Heart right ventricle (tissue), 16 donors: ENCODE results near the gene E2F3. TPM values are rescaled to one million over a fixed set of nuclear protein-coding genes. Genes with fewer than 3 reads are reported as not detected.

Source experiments
- ATAC-seq, 8 donors: fragments of 200-7000 bp; cut with Tn5 transposase; one replicate each; pipeline ENCODE4 v1.9.1; 2020; ENCODE audit warnings: mild to moderate bottlenecking in 8 of 8, moderate library complexity in 8 of 8, moderate number of reproducible peaks in 1 of 8
- DNase-seq, 2 donors: peaks; one replicate each; pipeline ENCODE4 v3.0.0-alpha.2; 2020
- H3K27ac ChIP-seq, 10 donors: fragments of 200-600 bp; sonication (generic) in 2 of 10; one replicate each; pipeline versions ENCODE4 v1.5.0 to v1.8.0; 2020 to 2022; ENCODE audit warnings: mild to moderate bottlenecking in 3 of 10
- H3K27me3 ChIP-seq, 7 donors: fragments of 200-600 bp; one replicate each; pipeline ENCODE4 v1.8.0; 2021 to 2022; ENCODE audit warnings: mild to moderate bottlenecking in 2 of 7
- H3K36me3 ChIP-seq, 9 donors: fragments of 200-600 bp; sonication (generic) in 1 of 9; one replicate each; pipeline versions ENCODE4 v1.5.0 to v1.8.0; 2020 to 2022; ENCODE audit warnings: mild to moderate bottlenecking in 2 of 9
- H3K4me1 ChIP-seq, 9 donors: fragments of 200-600 bp; sonication (generic) in 1 of 9; one replicate each; pipeline versions ENCODE4 v1.5.0 to v1.8.0; 2020 to 2022; ENCODE audit warnings: mild to moderate bottlenecking in 4 of 9
- H3K4me3 ChIP-seq, 10 donors: fragments of 200-600 bp; sonication (generic) in 2 of 10; one replicate each; pipeline versions ENCODE4 v1.5.0 to v1.8.0; 2020 to 2022; ENCODE audit warnings: mild to moderate bottlenecking in 7 of 10, moderate library complexity in 2 of 10
- H3K9me3 ChIP-seq, 11 donors: fragments of 200-600 bp in 10 of 11; sonication (generic) in 2 of 11; one replicate each; pipeline versions ENCODE4 v1.5.0 to v1.8.0; 2013 to 2022; ENCODE audit warnings: mild to moderate bottlenecking in 2 of 11, control low read depth in 1 of 11, moderate library complexity in 1 of 11
- WGBS, 2 donors: extraction: QIAGEN DNeasy Blood & Tissue Kit; methylation state at CpG; one replicate each; pipeline ENCODE4 v1.1.7; 2013; ENCODE audit warnings: inconsistent platforms in 1 of 2; 5-methylcytosine and 5-hydroxymethylcytosine counted together
- intact Hi-C, 10 donors: fragments of 100-400 bp; cut with DNase I; formaldehyde crosslinking; loops; one replicate each; pipeline versions ENCODE4 v1.11.1 to v1.14.2; 2022
- polyA plus RNA-seq, 2 donors: library from polyadenylated mRNA; stranded (reverse); fragments of 200-250 nt; gene quantifications; one replicate each; pipeline ENCODE4 v1.2.3, GENCODE V29; 2013
- total RNA-seq, 10 donors: library from RNA; stranded (reverse); fragmentation: NEBNext Ultra II Directional in 3 of 10; extraction: Animal tissue kit (Norgen Biotek cat#: 25700) in 3 of 10; gene quantifications; one replicate each; pipeline versions ENCODE4 v1.2.1 to v1.2.4, GENCODE V29; 2021 to 2023
- TF ChIP-seq, protein P1 (sequence below), 9 donors: fragments of 200-600 bp; sonication (generic) in 2 of 9; IDR thresholded peaks; one replicate each; pipeline versions ENCODE4 v1.5.0 to v1.8.0; 2021 to 2022; ENCODE audit warnings: antibody characterized with exemption in 9 of 9, mild to moderate bottlenecking in 5 of 9, moderate library complexity in 1 of 9
- donor health status: Arrhythmogenic right ventricular cardiomyopathy.
- donor health status: ischemic (EF 13 %, LVEDD 7.1; RV severe dilation, severe dysfunction).
- donor health status: healthy with polysubstance abuse.
- donor health status: DM: no; HTN: yes; CAD: no.
- donor health status: DM: no; HTN: no; CAD: no.
- donor health status: ischemic (EF 25% LVEDD 6.9; RV normal size, moderate dysfunction).
- donor health status: ischemic (EF 25% LVEDD 5.7; RV mildly dilated, moderate dysfunction).
- donor health status: healthy.
- donor health status: DM: yes; HTN: yes; CAD: no.
- donor health status: Ischemic cardiomyopathy.
- donor health status: ischemic (EF 35%, LVEDD 5.7; RV mildly dilated, moderate dysfunction).
- donor health status: nonischemic (EF 11% LVEDD 7.7; RV severe dilation, severe dysfunction).
- donor health status: DM: yes; HTN: yes; CAD: no.
- donor health status: PGD.
- donor health status: ischemic (EF 29% LVEDD 5.4; RV normal size, mild dysfunction).
- donor health status: nonischemic (EF 23%, LVEDD 6.1; RV moderate dilation, normal function).

E2F3 gene
- total and polyA plus RNA-seq, 12 donors, result 2.5 to 11.9 (median 7.3) TPM

DNA sequence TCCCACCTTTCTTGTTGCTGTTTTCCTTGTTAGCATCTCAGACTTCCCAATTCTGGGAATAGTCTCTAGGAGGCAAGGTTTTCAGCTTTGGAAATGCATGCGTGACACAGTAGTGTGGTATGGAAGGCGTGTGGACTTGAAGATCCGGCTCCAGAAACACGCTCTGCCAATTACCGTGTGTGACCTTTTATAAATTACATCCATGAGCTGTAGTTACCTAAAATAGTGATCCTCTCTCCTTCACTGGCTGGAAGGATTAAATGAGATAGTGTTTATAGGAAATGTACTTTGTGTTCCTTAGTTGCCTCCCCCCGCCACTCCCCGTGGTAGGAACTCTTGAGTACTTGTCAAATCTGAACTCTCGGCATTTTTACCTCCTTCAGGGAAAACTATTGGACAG is 13.0 kb downstream of the E2F3 start:
- Histone ChIP-seq H3K27me3 (no peaks in the 10 kb centered on the region), H3K4me1 (peaks cover 0 to 72% (median 5%) of the 10 kb centered on the region in 9 donors), H3K4me3 (no peak overlapping the region), H3K9me3 (no peaks in the 10 kb centered on the region), H3K27ac (no peak overlapping the region), H3K36me3 (peaks cover 0 to 8% (median 0%) of the 10 kb centered on the region in 9 donors)
- ATAC-seq, result peak in 1 of 8 donors; percentile 51
- TF ChIP-seq, protein P1, sequence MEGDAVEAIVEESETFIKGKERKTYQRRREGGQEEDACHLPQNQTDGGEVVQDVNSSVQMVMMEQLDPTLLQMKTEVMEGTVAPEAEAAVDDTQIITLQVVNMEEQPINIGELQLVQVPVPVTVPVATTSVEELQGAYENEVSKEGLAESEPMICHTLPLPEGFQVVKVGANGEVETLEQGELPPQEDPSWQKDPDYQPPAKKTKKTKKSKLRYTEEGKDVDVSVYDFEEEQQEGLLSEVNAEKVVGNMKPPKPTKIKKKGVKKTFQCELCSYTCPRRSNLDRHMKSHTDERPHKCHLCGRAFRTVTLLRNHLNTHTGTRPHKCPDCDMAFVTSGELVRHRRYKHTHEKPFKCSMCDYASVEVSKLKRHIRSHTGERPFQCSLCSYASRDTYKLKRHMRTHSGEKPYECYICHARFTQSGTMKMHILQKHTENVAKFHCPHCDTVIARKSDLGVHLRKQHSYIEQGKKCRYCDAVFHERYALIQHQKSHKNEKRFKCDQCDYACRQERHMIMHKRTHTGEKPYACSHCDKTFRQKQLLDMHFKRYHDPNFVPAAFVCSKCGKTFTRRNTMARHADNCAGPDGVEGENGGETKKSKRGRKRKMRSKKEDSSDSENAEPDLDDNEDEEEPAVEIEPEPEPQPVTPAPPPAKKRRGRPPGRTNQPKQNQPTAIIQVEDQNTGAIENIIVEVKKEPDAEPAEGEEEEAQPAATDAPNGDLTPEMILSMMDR (IDR thresholded peaks at IDR 0.05), result no peak
- no peak for DNase-seq
- intact Hi-C loops, result no loop called here
- WGBS, 2 donors, result 90 to 94% methylated on average over 8 of the region's 8 CpGs

DNA sequence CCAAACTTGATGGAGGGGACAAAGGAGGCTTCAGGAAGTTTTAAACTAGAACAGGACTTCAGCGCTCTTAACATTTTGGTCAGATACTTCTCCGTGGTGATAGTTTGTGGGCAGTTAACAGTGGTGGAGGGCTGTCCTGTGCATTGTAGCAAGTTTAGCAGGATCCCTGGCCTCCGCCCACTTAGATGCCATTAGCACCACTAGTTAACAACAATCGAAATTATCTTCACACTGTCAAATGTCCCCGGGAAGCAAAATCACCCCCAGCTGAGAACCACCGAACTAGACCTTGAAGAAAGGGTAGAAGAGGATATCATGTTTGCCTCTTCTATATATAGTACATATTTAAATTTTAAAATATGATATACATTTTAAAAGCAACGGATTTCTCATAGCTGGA is 13.6 kb downstream of the E2F3 start:
- Histone ChIP-seq H3K4me3 (no peak overlapping the region), H3K27ac (no peak overlapping the region), H3K9me3 (no peaks in the 10 kb centered on the region), H3K4me1 (peaks cover 0 to 72% (median 0%) of the 10 kb centered on the region in 9 donors), H3K36me3 (peaks cover 0 to 8% (median 0%) of the 10 kb centered on the region in 9 donors), H3K27me3 (no peaks in the 10 kb centered on the region)
- TF ChIP-seq, protein P1 (IDR thresholded peaks at IDR 0.05), result no peak
- DNase-seq (no peak), ATAC-seq (no peak)
- intact Hi-C loops, result no loop called here
- WGBS, 2 donors, result 75 to 84% methylated on average over 7 of the region's 7 CpGs

DNA sequence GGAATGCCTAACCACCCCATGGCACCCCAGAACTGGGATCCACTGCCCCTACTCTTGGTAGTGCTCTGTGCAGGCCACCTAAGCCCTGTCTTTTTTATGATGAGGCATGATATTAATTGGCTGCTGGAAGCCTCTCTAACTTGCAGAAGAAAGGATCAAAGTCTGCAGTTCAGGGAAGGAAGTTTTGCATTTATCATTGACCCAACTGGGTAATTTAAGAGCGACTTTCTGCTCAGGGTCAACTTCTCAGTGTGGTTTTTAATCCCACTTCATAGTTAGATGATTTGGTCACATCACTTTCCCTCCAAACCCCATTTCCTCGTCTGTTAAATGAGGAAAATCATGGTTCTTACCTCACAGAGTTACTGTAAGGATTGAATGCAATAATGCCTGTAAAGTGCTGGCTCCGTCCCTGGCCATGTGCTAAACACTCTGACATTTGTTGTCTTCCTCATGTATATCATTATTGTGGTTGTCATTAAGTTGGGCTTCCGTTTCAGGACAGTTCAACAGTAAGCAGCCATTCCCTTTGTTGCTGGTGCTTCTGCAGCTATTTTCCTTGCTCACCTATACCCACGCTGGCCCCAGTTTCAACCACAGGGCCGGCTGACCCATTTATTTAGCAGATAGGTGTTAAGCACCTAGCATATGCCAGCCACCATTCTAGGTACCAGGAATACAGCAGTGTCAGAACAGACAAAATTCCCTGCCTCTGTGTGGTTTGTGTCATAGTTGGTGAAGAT is 14.2 kb downstream of the E2F3 start:
- Histone ChIP-seq H3K4me1 (peaks cover 0 to 68% (median 0%) of the 10 kb centered on the region in 9 donors), H3K9me3 (no peaks in the 10 kb centered on the region), H3K27me3 (no peaks in the 10 kb centered on the region), H3K36me3 (peaks cover 0 to 8% (median 0%) of the 10 kb centered on the region in 9 donors), H3K4me3 (no peak overlapping the region), H3K27ac (no peak overlapping the region)
- ATAC-seq, result no peak
- 87 to 89% methylated on average over 6 of the region's 6 CpGs for WGBS, 2 donors
- DNase-seq, result no peak
- intact Hi-C loops, result no loop called here
- TF ChIP-seq, protein P1 (IDR thresholded peaks at IDR 0.05), result no peak

DNA sequence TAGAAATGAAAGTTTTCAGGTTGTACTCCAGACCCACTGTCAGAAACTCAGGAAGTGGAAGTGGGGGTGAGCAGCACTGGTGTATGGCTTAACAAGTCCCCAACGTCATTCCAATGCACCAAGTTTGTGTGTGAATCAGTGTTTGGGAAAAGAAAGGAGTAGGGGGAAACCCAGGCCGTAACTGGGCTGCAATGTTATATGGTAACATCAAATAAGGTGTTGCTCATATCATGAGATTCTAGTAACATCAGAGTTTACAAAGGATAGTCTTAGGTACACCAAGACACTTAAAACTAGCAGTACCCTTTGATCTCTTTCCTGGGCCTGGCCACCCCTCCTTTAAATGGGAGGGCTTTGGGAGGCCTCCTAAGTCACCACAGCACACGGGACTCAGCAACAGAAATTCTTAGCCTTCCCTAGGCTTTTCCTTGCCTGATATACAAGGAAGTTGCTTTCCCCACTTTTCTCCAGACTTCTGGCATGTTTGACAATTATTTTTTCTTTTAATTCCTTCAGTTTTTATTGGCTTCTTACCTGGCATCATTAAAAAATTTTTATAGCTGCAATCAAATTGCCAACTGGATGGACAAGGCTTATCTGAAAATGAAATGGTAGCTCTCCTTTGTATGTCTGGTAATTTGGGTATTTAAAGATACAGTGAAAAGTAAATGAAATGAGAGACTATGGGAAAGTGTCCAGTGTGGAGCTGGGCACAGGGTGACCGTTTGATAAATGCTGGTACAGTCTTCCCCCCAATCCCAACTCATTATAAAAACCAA is 15.1 kb downstream of the E2F3 start:
- Histone ChIP-seq H3K36me3 (peaks cover 0 to 8% (median 0%) of the 10 kb centered on the region in 9 donors), H3K27me3 (no peaks in the 10 kb centered on the region), H3K4me3 (no peak overlapping the region), H3K9me3 (peaks cover 0 to 8% (median 2%) of the 10 kb centered on the region in 11 donors), H3K4me1 (peaks cover 0 to 59% (median 0%) of the 10 kb centered on the region in 9 donors), H3K27ac (peak overlapping the region in 1 of 10 donors; percentile 26)
- ATAC-seq (no peak), DNase-seq (no peak)
- TF ChIP-seq, protein P1 (IDR thresholded peaks at IDR 0.05), result no peak
- WGBS, 2 donors, result 68 to 76% methylated on average over 4 of the region's 4 CpGs
- intact Hi-C loops, result no loop called here
